MCF 10A (cell line): ENCODE measurements around the gene GNPTG. TPM values are rescaled to one million over a fixed set of nuclear protein-coding genes. Genes with fewer than 3 reads are reported as not detected.
A peak's percentile ranks its signal among the peaks of the same experiment; 100 is the strongest.

Experiments
- BruUV-seq: library from RNA; stranded (reverse); fragments of 400-500 nt; replicated peaks from 2 replicates; lab custom pipeline; 2021; lab: Mats Ljungman, UMichigan
- CTCF ChIA-PET: fragments of 300-600 bp; sonication (Branson Sonifier 250); formaldehyde crosslinking; extraction: SDS; loops from one replicate; lab custom pipeline; 2021; ENCODE audit warnings: antibody characterized with exemption, inconsistent platforms; lab: Yijun Ruan, JAX
- POLR2A ChIA-PET: fragments of 300-600, 350-650 bp; sonication (Branson Sonifier 250); formaldehyde crosslinking; extraction: SDS; loops from one replicate; lab custom pipeline; 2020; ENCODE audit warnings: antibody characterized with exemption, inconsistent platforms; lab: Yijun Ruan, JAX
- DNase-seq: peaks from one replicate; pipeline ENCODE4 v3.0.0-alpha.2; 2018; ENCODE audit not compliant: unreplicated experiment
- H3K27ac Mint-ChIP-seq: one replicate; pipeline ENCODE4 v1.8.0; 2022; ENCODE audit warnings: mild to moderate bottlenecking, low read depth, mixed read lengths; ENCODE audit not compliant: unreplicated experiment
- H3K27me3 Mint-ChIP-seq: one replicate; pipeline ENCODE4 v1.8.0; 2022; ENCODE audit warnings: mixed read lengths; ENCODE audit not compliant: insufficient read depth, unreplicated experiment
- H3K36me3 Mint-ChIP-seq: one replicate; pipeline ENCODE4 v1.8.0; 2022; ENCODE audit warnings: mild to moderate bottlenecking, moderate library complexity, mixed read lengths; ENCODE audit not compliant: insufficient read depth, unreplicated experiment
- H3K4me1 Mint-ChIP-seq: one replicate; pipeline ENCODE4 v1.8.0; 2022; ENCODE audit warnings: mixed read lengths; ENCODE audit not compliant: insufficient read depth, unreplicated experiment
- H3K4me3 Mint-ChIP-seq: one replicate; pipeline ENCODE4 v1.8.0; 2022; ENCODE audit warnings: mild to moderate bottlenecking, moderate library complexity, mixed read lengths; ENCODE audit not compliant: unreplicated experiment
- H3K9me3 Mint-ChIP-seq: one replicate; pipeline ENCODE4 v1.8.0; 2022; ENCODE audit warnings: mixed read lengths; ENCODE audit not compliant: unreplicated experiment
- CTCF ChIP-seq: fragments of 200-600 bp; IDR thresholded peaks from one replicate; pipeline ENCODE4 v1.8.0; 2022; ENCODE audit warnings: antibody characterized with exemption, mild to moderate bottlenecking; ENCODE audit not compliant: unreplicated experiment
- intact Hi-C: fragments of 100-400 bp; cut with micrococcal nuclease; formaldehyde crosslinking; loops from 2 replicates; pipeline ENCODE4 v1.14.1; 2022
- total RNA-seq: library from RNA; stranded (reverse); gene quantifications from 2 replicates; pipeline ENCODE4 v1.2.3, GENCODE V29; 2022

GNPTG gene
- total RNA-seq, 1 experiment from 2014 or later = 37.6 TPM

GRCh38 chr16:1378804-1379303 is 27.1 kb downstream of the GNPTG start:
- H3K4me3 Mint-ChIP-seq = peak overlapping the region; percentile 71
- TSS peak; percentile 73 for BruUV-seq
- H3K4me1 Mint-ChIP-seq = peaks cover 5% of the 10 kb centered on the region
- intact Hi-C loops = no loop called here
- peaks cover 27% of the 10 kb centered on the region for H3K36me3 Mint-ChIP-seq
- H3K27ac Mint-ChIP-seq = peak overlapping the region; percentile 35
- ChIA-PET CTCF (interaction anchor here (1.0 kb wide), 1 partner anchor 14 kb away, joined by 3 read pairs; no protein-coding TSS in a partner anchor), POLR2A (interaction anchor here (0.6 to 1.9 kb wide), 8 partner anchors 14 to 404 kb away, joined by 3 to 8 read pairs (median 4); partner anchors contain the start of genes NUBP2, SPSB3, UBE2I and UQCC4)
- DNase-seq = peak; percentile 74
- TF ChIP-seq CTCF = no peak
- no peaks in the 10 kb centered on the region for H3K9me3 Mint-ChIP-seq
- no peaks in the 10 kb centered on the region for H3K27me3 Mint-ChIP-seq

- BruUV-seq = no TSS peak
- Mint-ChIP-seq H3K27me3 (no peaks in the 10 kb centered on the region), H3K27ac (peak overlapping the region; percentile 46), H3K36me3 (peaks cover 27% of the 10 kb centered on the region), H3K4me1 (peaks cover 5% of the 10 kb centered on the region), H3K9me3 (no peaks in the 10 kb centered on the region), H3K4me3 (peak overlapping the region; percentile 71)
- CTCF ChIA-PET = interaction anchor here (0.6 to 1.0 kb wide), 3 partner anchors 9 to 14 kb away, joined by 3 to 4 read pairs (median 3); no protein-coding TSS in a partner anchor
- intact Hi-C loops = no loop called here
- no peak for TF ChIP-seq CTCF
- DNase-seq = peak; percentile 65
- POLR2A ChIA-PET = interaction anchor here (0.6 to 1.9 kb wide), 7 partner anchors 15 to 403 kb away, joined by 3 to 8 read pairs (median 4); partner anchors contain the start of genes NUBP2, SPSB3, UBE2I and UQCC4
These were observed 27.8 kb downstream of the GNPTG start for GRCh38 chr16:1379304-1380076.

GRCh38 chr16:1380195-1380594 is 28.5 kb downstream of the GNPTG start:
- H3K9me3 Mint-ChIP-seq = no peaks in the 10 kb centered on the region
- peak overlapping the region; percentile 46 for H3K27ac Mint-ChIP-seq
- intact Hi-C loops = no loop called here
- H3K36me3 Mint-ChIP-seq = peaks cover 27% of the 10 kb centered on the region
- no peak for DNase-seq
- BruUV-seq = no TSS peak
- no peak for TF ChIP-seq CTCF
- peaks cover 5% of the 10 kb centered on the region for H3K4me1 Mint-ChIP-seq
- ChIA-PET POLR2A (interaction anchor here (0.6 to 1.9 kb wide), 4 partner anchors 16 to 656 kb away, joined by 3 to 6 read pairs (median 4); partner anchors contain the start of gene UBE2I), CTCF (interaction anchor here (0.6 kb wide), 2 partner anchors 9 to 12 kb away, joined by 3 to 4 read pairs; no protein-coding TSS in a partner anchor)
- H3K4me3 Mint-ChIP-seq = peak overlapping the region; percentile 59
- no peaks in the 10 kb centered on the region for H3K27me3 Mint-ChIP-seq
